ENCODE data around the gene CCDC63. TPM values are rescaled to one million over a fixed set of nuclear protein-coding genes. Genes with fewer than 3 reads are reported as not detected.
"Not testable (repeated sequence)": the region's sequence is repeated elsewhere in the genome, so short reads cannot be mapped to it uniquely, and the experiment has no call there.

The CCDC63 gene
- total RNA-seq, 1 experiment from 2014 or later = not detected

DNA sequence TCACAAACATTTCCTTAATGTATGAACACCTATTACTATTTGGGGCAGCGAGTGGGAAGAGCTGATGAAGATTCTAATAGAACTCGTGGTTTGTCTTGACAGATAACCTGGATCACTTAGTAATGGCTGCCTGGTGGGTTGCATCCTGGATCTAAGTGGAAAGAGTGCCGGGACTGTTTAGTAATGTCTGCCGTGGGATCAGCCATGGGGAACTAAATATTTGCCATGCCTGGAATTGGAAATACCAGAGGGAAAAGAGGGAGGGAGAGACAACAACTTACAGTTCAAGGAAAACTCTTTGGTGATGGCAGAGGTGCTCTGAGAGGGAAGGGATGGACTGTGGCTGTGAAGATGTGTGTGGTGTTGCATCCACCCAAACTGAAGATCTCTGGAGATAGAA is 21.3 kb upstream of the CCDC63 start:
- Histone ChIP-seq H3K27me3 (no peaks in the 10 kb centered on the region), H3K4me3 (no peak overlapping the region), H3K36me3 (no peaks in the 10 kb centered on the region), H3K9me3 (no peaks in the 10 kb centered on the region)
- DNase-seq = no peak

DNA sequence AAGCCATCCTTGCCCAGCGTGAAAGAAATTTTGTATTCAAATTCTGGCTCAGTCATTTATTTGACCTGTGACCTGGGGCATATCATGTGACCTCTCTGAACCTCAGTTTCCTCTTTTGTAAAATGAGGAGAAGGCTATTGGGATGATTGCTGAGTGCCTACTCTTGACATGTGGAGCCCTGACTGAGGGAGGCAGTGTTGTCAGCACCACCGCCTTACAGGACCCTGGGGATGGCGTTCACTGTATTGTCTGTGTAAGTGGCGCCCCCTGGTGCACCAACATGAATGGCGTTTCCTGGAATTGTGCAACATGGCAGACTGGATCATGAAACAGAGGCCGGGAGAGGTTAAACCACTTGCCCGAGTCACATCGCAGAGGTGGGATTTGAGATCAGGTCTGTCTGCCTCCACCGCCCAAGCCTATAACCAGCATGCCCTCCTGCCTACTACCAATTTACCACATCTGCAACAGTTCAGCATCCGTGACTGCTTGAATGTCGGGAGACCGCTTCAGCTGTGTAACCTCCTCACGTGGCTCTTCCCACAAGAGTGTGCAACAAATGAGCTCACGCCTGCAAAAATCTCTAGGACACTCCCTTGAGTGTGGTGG is 20.1 kb upstream of the CCDC63 start:
- DNase-seq = peak; percentile 80
- no peak overlapping the region for H3K4me3 ChIP-seq
- no peaks in the 10 kb centered on the region for H3K36me3 ChIP-seq

GRCh38 chr12:110829308-110829707 is 17.5 kb upstream of the CCDC63 start:
- no peak for DNase-seq
- Histone ChIP-seq H3K36me3 (no peaks in the 10 kb centered on the region), H3K27me3 (no peaks in the 10 kb centered on the region), H3K4me3 (no peak overlapping the region), H3K9me3 (no peaks in the 10 kb centered on the region)

More for the DNA sequence above, 20.1 kb upstream of the CCDC63 start:
- no peaks in the 10 kb centered on the region for H3K27me3 ChIP-seq
- H3K9me3 ChIP-seq = no peaks in the 10 kb centered on the region

DNA sequence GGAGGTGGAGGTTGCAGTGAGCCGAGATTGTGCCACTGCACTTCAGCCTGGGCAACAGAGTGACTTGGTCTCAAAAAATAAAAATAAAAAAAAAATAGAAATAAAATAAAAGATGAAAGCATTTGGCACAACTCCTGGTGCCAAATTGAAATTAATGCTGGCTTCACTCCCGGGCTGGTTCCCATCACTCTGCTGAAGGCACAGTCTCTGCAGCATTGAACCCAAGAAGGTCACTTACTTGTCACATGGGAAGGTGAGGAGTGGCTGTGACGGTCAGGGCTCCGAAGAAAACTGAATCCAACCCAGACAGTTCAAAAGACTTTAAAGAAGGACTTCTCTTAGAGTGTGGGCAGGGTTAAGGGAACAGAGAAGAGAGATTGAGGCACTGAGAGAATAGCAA is 10.5 kb upstream of the CCDC63 start:
- Histone ChIP-seq H3K4me3 (no peak overlapping the region), H3K27me3 (no peaks in the 10 kb centered on the region), H3K36me3 (no peaks in the 10 kb centered on the region), H3K9me3 (no peaks in the 10 kb centered on the region)
- no peak for DNase-seq

- no peak overlapping the region for H3K4me3 ChIP-seq
- H3K36me3 ChIP-seq = no peaks in the 10 kb centered on the region
- H3K27me3 ChIP-seq = no peaks in the 10 kb centered on the region
These were observed 5.8 kb upstream of the CCDC63 start for GRCh38 chr12:110841007-110841406.

GRCh38 chr12:110844131-110844530 is 2.7 kb upstream of the CCDC63 start:
- no peak for DNase-seq
- H3K4me3 ChIP-seq = no peak overlapping the region
- no peaks in the 10 kb centered on the region for H3K36me3 ChIP-seq
- no peaks in the 10 kb centered on the region for H3K9me3 ChIP-seq
- H3K27me3 ChIP-seq = no peaks in the 10 kb centered on the region

More at GRCh38 chr12:110841007-110841406, 5.8 kb upstream of the CCDC63 start:
- no peaks in the 10 kb centered on the region for H3K9me3 ChIP-seq
- no peak for DNase-seq

DNA sequence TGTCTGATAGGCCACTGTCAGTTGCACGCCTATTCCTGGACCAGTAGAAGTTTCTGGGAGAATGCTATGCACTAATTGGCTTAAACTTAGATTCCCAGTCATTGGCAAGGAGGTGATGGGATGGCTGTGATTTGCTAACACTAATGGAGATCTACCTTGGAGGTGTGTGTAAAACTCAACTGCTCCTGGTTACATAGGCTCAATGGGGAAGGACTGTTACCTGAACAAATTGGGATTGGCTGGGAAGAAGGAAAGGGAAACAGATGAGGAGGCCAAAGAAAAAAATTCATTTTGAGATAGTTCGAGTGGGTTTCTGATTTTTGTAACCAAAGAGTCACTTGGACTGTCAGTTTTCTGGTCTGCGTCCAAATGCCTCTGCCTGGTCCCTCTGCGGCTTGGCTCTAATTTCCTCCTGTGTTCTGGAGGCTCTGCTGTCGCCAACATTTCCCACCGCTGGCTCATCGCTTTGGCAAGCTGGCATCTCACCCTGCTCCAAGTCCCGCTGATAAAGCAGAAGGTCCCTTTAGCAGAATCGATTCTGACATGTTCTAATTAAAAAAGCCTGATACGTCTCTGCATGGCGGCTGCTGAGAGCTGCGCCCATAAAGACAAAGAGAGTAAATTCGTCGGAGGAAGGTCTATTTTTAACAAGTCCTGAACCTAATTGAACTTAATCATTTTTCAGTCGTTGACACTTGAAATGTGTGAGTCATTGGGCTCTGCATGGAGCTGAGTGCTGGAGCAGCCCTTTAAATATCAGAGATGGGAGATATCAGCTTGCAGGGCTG is 2.0 kb upstream of the CCDC63 start:
- Histone ChIP-seq H3K27me3 (no peaks in the 10 kb centered on the region), H3K9me3 (no peaks in the 10 kb centered on the region; the same call in 1 of the 2 replicates), H3K4me3 (no peak overlapping the region; the same call in 1 of the 2 replicates), H3K36me3 (no peaks in the 10 kb centered on the region)
- peak; percentile 80 for DNase-seq

- Histone ChIP-seq H3K4me3 (no peak overlapping the region; the same call in 1 of the 2 replicates), H3K9me3 (no peaks in the 10 kb centered on the region; the same call in 1 of the 2 replicates), H3K27me3 (no peaks in the 10 kb centered on the region; the same call in 1 of the 2 replicates), H3K36me3 (no peaks in the 10 kb centered on the region)
- DNase-seq = no peak
These were observed 1.5 kb upstream of the CCDC63 start for GRCh38 chr12:110845339-110845682.

GRCh38 chr12:110848314-110848923 is 1.6 kb downstream of the CCDC63 start:
- Histone ChIP-seq H3K27me3 (no peaks in the 10 kb centered on the region; the same call in 1 of the 2 replicates), H3K36me3 (no peaks in the 10 kb centered on the region), H3K4me3 (no peak overlapping the region), H3K9me3 (no peaks in the 10 kb centered on the region; the same call in 1 of the 2 replicates)
- DNase-seq = no peak

GRCh38 chr12:110849221-110849620 is 2.4 kb downstream of the CCDC63 start:
- no peaks in the 10 kb centered on the region for H3K36me3 ChIP-seq
- no peak overlapping the region for H3K4me3 ChIP-seq
- no peaks in the 10 kb centered on the region; the same call in 1 of the 2 replicates for H3K27me3 ChIP-seq
- no peak for DNase-seq
- H3K9me3 ChIP-seq = no peaks in the 10 kb centered on the region; the same call in 1 of the 2 replicates

DNA sequence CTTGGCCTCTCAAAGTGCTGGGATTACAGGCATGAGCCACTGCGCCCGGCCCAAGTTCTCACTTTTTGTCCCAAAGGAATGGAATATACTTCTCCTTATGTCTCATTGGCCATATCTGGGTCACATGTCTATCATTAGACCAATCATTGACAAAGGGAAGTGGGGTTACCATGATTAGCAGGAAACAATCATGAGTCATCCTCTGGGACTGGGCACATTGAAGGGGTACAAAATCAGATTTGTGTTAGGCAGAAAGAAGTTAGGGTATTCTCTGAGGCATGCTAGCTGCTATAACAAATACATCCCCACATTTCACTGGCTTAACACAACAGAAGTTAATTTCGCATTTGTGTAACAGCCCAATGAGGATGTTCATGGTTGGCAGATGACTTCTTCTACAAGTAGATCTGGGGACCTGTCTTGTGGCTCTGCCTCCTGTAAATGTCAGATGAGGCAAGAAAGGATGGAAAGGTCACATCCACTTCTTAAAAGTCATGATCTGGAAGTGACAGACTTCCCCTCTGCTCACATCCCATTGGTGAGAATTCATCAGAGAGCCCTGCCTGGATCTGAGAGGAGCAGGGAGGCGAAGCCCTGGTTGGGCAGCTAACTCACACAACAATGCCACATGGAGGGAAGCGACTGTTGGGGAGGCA is 3.1 kb downstream of the CCDC63 start:
- H3K27me3 ChIP-seq = no peaks in the 10 kb centered on the region; the same call in 1 of the 2 replicates
- no peak overlapping the region for H3K4me3 ChIP-seq
- no peaks in the 10 kb centered on the region; the same call in 1 of the 2 replicates for H3K9me3 ChIP-seq
- H3K36me3 ChIP-seq = no peaks in the 10 kb centered on the region
- DNase-seq = no peak

DNA sequence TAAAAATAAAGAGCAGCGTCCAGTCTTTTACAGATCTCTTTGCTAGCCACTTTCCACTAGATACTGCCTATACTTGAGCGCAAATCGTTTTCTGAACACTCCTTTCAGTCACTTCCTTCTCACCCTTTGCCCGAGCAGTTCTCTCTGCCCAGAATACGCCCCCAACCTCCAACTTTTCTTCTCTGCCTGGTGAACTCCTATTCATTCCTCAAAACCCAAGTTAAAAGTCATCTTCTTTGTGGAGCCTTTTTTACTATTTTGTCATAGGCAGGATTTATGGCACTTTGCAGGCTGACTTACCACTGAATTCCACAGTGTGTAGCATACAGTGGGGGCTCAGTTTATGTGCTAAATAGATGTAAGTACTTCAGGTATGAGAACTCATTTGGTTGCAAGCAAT is 4.0 kb downstream of the CCDC63 start:
- no peak for DNase-seq
- H3K36me3 ChIP-seq = no peaks in the 10 kb centered on the region
- no peaks in the 10 kb centered on the region; the same call in 1 of the 2 replicates for H3K9me3 ChIP-seq
- no peak overlapping the region for H3K4me3 ChIP-seq
- H3K27me3 ChIP-seq = no peaks in the 10 kb centered on the region; the same call in 1 of the 2 replicates

- H3K36me3 ChIP-seq = no peaks in the 10 kb centered on the region
- no peaks in the 10 kb centered on the region; the same call in 1 of the 2 replicates for H3K27me3 ChIP-seq
- no peak overlapping the region for H3K4me3 ChIP-seq
- DNase-seq = no peak
- H3K9me3 ChIP-seq = no peaks in the 10 kb centered on the region; the same call in 1 of the 2 replicates
These were observed 7.0 kb downstream of the CCDC63 start for GRCh38 chr12:110853836-110854235.

GRCh38 chr12:110856542-110856941 is 9.8 kb downstream of the CCDC63 start:
- DNase-seq = no peak
- Histone ChIP-seq H3K36me3 (no peaks in the 10 kb centered on the region), H3K27me3 (no peaks in the 10 kb centered on the region), H3K4me3 (no peak overlapping the region), H3K9me3 (no peaks in the 10 kb centered on the region)

GRCh38 chr12:110857528-110857927 is 10.7 kb downstream of the CCDC63 start:
- no peaks in the 10 kb centered on the region for H3K27me3 ChIP-seq
- no peak for DNase-seq
- H3K9me3 ChIP-seq = no peaks in the 10 kb centered on the region
- no peak overlapping the region for H3K4me3 ChIP-seq
- no peaks in the 10 kb centered on the region for H3K36me3 ChIP-seq

GRCh38 chr12:110857954-110858353 is 11.2 kb downstream of the CCDC63 start:
- not testable (repeated sequence) for H3K9me3 ChIP-seq, H3K4me3 ChIP-seq, H3K27me3 ChIP-seq, DNase-seq, H3K36me3 ChIP-seq

GRCh38 chr12:110858848-110859247 is 12.1 kb downstream of the CCDC63 start:
- no peak overlapping the region for H3K4me3 ChIP-seq
- no peaks in the 10 kb centered on the region for H3K27me3 ChIP-seq
- no peaks in the 10 kb centered on the region for H3K36me3 ChIP-seq
- no peaks in the 10 kb centered on the region for H3K9me3 ChIP-seq
- no peak for DNase-seq
